ENCODE measurements around the gene DLGAP1. TPM values are rescaled to one million over a fixed set of nuclear protein-coding genes. Genes with fewer than 3 reads are reported as not detected.

Gene DLGAP1
- total and polyA plus RNA-seq, 4 donors, result 0.06 to 1.2 (median 0.17) TPM; not detected in 1

DNA sequence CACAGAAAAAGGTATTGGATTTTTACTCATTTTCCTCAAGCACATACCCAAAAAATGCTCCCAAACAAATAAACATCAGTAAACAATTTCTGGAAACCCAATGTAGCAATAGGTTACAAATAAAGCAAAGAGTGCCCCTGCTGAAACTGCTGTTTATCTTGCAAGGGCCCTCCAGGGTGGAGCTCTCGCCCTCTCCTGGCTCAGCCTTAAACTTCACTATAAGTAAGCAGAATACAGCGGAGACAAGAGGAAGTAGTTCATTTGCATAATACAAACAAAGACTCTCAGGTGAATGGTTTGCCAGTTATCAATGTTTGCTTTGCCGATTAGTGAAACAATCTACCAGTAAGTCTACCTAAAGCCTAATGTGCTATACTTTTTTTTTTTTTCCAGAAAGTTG lies 437.6 kb downstream of the DLGAP1 start (continued):
- TF ChIP-seq, protein P1, sequence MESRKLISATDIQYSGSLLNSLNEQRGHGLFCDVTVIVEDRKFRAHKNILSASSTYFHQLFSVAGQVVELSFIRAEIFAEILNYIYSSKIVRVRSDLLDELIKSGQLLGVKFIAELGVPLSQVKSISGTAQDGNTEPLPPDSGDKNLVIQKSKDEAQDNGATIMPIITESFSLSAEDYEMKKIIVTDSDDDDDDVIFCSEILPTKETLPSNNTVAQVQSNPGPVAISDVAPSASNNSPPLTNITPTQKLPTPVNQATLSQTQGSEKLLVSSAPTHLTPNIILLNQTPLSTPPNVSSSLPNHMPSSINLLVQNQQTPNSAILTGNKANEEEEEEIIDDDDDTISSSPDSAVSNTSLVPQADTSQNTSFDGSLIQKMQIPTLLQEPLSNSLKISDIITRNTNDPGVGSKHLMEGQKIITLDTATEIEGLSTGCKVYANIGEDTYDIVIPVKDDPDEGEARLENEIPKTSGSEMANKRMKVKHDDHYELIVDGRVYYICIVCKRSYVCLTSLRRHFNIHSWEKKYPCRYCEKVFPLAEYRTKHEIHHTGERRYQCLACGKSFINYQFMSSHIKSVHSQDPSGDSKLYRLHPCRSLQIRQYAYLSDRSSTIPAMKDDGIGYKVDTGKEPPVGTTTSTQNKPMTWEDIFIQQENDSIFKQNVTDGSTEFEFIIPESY (IDR thresholded peaks at IDR 0.05), result no peak

DNA sequence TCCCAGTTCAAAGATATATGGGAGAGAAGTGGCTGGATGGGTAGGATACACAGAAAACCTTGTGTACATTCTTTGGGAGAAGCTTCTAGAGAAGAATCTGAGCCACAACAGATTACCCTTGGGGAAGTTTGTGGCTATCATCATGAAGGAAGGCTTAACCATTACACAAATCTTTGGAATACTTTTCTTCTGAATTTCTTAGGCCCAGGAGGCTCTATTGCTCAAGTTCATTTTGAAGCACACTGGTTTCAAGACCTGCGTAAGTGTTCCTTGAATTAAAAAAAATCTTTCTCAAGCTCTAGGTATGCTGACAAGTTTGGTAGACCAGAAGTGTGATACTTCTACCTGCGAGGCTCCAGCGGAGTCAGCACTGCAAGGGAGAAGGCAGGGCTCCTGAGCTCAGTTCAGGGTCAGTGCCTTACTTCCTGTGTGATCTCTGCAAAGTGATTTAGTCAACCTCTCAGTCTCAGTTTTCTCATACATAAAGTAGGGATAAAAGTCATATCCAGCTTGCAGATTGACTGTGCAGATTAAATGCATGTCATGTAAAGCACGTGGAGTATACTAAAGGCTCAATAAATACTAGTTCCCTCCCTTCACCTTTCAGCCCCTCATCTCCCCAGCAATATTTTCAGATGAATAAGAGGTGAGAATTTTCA lies 438.6 kb downstream of the DLGAP1 start:
- DNase-seq (ENCODE audit: low spot score), result no peak
- Histone ChIP-seq H3K27me3 (ENCODE audit: control insufficient read depth in 4 of 4, insufficient read depth in 4 of 4, low read length in 3 of 4) (no peaks in the 10 kb centered on the region), H3K4me3 (ENCODE audit: low read depth in 1 of 3, low read length in 3 of 3) (no peak overlapping the region), H3K36me3 (ENCODE audit: control insufficient read depth in 4 of 4, insufficient read depth in 3 of 4, low read depth in 1 of 4, low read length in 3 of 4) (no peaks in the 10 kb centered on the region), H3K27ac (ENCODE audit: low read depth in 1 of 2, low read length in 2 of 2) (no peak overlapping the region), H3K9ac (ENCODE audit: low read depth in 1 of 2, low read length in 2 of 2) (no peak overlapping the region), H3K9me3 (ENCODE audit: control insufficient read depth in 4 of 4, low read length in 3 of 4) (no peaks in the 10 kb centered on the region), H3K4me1 (ENCODE audit: control insufficient read depth in 4 of 4, insufficient read depth in 4 of 4, low read length in 3 of 4) (no peaks in the 10 kb centered on the region)
- 90% methylated on average over 4 of the region's 4 CpGs for WGBS
- TF ChIP-seq RAD21 (IDR thresholded peaks at IDR 0.05) (no peak), JUND (IDR thresholded peaks at IDR 0.05) (no peak), RXRA (IDR thresholded peaks at IDR 0.05) (no peak), HNF4G (IDR thresholded peaks at IDR 0.05) (no peak), SP1 (IDR thresholded peaks at IDR 0.05) (no peak), FOXA1 (IDR thresholded peaks at IDR 0.05) (no peak), YY1 (IDR thresholded peaks at IDR 0.05) (no peak), GABPA (IDR thresholded peaks at IDR 0.05 in 1 of 2, conservative IDR thresholded peaks at IDR 0.05 in 1 of 2) (no peak)
- TF ChIP-seq, protein P1 (IDR thresholded peaks at IDR 0.05), result no peak
- TF ChIP-seq, protein P2, sequence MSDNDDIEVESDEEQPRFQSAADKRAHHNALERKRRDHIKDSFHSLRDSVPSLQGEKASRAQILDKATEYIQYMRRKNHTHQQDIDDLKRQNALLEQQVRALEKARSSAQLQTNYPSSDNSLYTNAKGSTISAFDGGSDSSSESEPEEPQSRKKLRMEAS (IDR thresholded peaks at IDR 0.05), result no peak
- TF ChIP-seq, protein P3, sequence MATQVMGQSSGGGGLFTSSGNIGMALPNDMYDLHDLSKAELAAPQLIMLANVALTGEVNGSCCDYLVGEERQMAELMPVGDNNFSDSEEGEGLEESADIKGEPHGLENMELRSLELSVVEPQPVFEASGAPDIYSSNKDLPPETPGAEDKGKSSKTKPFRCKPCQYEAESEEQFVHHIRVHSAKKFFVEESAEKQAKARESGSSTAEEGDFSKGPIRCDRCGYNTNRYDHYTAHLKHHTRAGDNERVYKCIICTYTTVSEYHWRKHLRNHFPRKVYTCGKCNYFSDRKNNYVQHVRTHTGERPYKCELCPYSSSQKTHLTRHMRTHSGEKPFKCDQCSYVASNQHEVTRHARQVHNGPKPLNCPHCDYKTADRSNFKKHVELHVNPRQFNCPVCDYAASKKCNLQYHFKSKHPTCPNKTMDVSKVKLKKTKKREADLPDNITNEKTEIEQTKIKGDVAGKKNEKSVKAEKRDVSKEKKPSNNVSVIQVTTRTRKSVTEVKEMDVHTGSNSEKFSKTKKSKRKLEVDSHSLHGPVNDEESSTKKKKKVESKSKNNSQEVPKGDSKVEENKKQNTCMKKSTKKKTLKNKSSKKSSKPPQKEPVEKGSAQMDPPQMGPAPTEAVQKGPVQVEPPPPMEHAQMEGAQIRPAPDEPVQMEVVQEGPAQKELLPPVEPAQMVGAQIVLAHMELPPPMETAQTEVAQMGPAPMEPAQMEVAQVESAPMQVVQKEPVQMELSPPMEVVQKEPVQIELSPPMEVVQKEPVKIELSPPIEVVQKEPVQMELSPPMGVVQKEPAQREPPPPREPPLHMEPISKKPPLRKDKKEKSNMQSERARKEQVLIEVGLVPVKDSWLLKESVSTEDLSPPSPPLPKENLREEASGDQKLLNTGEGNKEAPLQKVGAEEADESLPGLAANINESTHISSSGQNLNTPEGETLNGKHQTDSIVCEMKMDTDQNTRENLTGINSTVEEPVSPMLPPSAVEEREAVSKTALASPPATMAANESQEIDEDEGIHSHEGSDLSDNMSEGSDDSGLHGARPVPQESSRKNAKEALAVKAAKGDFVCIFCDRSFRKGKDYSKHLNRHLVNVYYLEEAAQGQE (IDR thresholded peaks at IDR 0.05), result no peak
- TF ChIP-seq, protein P4, sequence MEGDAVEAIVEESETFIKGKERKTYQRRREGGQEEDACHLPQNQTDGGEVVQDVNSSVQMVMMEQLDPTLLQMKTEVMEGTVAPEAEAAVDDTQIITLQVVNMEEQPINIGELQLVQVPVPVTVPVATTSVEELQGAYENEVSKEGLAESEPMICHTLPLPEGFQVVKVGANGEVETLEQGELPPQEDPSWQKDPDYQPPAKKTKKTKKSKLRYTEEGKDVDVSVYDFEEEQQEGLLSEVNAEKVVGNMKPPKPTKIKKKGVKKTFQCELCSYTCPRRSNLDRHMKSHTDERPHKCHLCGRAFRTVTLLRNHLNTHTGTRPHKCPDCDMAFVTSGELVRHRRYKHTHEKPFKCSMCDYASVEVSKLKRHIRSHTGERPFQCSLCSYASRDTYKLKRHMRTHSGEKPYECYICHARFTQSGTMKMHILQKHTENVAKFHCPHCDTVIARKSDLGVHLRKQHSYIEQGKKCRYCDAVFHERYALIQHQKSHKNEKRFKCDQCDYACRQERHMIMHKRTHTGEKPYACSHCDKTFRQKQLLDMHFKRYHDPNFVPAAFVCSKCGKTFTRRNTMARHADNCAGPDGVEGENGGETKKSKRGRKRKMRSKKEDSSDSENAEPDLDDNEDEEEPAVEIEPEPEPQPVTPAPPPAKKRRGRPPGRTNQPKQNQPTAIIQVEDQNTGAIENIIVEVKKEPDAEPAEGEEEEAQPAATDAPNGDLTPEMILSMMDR (IDR thresholded peaks at IDR 0.05; ENCODE audit: low read depth, low read length, missing input control), result no peak

All from liver (tissue), 9 donors.